Duodenal mucosa (tissue), 2 donors: Measurements from ENCODE around the gene PREP.

Experiments used
- H3K27ac ChIP-seq: one replicate; pipeline ENCODE4 v1.7.0; 2013; ENCODE audit warnings: low read depth, low read length
- H3K27me3 ChIP-seq, 2 donors: one replicate each; pipeline ENCODE4 v1.7.0; 2013; ENCODE audit warnings: low read length in 2 of 2, control low read depth in 1 of 2; ENCODE audit not compliant: insufficient read depth in 2 of 2, control insufficient read depth in 1 of 2
- H3K36me3 ChIP-seq, 2 donors: one replicate each; pipeline ENCODE4 v1.7.0; 2013; ENCODE audit warnings: low read length in 2 of 2, control low read depth in 1 of 2; ENCODE audit not compliant: insufficient read depth in 2 of 2, control insufficient read depth in 1 of 2
- H3K4me1 ChIP-seq, 2 donors: one replicate each; pipeline ENCODE4 v1.7.0; 2013; ENCODE audit warnings: low read length in 2 of 2, control low read depth in 1 of 2; ENCODE audit not compliant: insufficient read depth in 2 of 2, control insufficient read depth in 1 of 2
- H3K4me3 ChIP-seq, 2 donors: one replicate each; pipeline ENCODE4 v1.7.0; 2013; ENCODE audit warnings: low read length in 2 of 2, low read depth in 1 of 2
- H3K9ac ChIP-seq, 2 donors: one replicate each; pipeline ENCODE4 v1.7.0; 2013; ENCODE audit warnings: low read length in 2 of 2, low read depth in 1 of 2
- H3K9me3 ChIP-seq, 2 donors: one replicate each; pipeline ENCODE4 v1.7.0; 2013; ENCODE audit warnings: low read length in 2 of 2, control low read depth in 1 of 2; ENCODE audit not compliant: control insufficient read depth in 1 of 2

Gene PREP

DNA sequence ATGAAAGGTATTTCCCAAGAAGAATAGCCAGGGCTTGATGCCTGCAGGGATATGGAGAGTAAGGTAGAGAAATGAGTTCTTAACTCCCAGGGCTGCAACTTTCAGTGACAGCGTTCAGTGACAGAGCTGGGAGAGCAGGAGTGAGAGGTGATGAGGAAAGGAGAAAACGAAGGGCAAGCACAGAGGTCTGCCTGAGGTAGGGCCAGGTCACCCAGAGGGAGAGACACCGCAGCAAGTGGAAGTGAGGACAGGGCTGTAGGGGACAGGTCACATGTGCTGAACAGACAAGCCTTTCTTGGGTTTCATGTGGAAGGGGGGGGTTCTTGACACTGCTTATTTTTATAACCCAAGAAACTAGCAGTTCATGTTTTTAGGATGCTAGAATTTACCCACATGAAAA, 72.5 kb downstream of the PREP start:
- peaks cover 15 to 17% of the 10 kb centered on the region in 2 donors for H3K4me1 ChIP-seq
- no peak overlapping the region for H3K9ac ChIP-seq
- H3K36me3 ChIP-seq: peaks cover 19 to 62% of the 10 kb centered on the region in 2 donors
- H3K9me3 ChIP-seq: no peaks in the 10 kb centered on the region
- no peak overlapping the region for H3K4me3 ChIP-seq
- no peaks in the 10 kb centered on the region for H3K27me3 ChIP-seq
- H3K27ac ChIP-seq: no peak overlapping the region

DNA sequence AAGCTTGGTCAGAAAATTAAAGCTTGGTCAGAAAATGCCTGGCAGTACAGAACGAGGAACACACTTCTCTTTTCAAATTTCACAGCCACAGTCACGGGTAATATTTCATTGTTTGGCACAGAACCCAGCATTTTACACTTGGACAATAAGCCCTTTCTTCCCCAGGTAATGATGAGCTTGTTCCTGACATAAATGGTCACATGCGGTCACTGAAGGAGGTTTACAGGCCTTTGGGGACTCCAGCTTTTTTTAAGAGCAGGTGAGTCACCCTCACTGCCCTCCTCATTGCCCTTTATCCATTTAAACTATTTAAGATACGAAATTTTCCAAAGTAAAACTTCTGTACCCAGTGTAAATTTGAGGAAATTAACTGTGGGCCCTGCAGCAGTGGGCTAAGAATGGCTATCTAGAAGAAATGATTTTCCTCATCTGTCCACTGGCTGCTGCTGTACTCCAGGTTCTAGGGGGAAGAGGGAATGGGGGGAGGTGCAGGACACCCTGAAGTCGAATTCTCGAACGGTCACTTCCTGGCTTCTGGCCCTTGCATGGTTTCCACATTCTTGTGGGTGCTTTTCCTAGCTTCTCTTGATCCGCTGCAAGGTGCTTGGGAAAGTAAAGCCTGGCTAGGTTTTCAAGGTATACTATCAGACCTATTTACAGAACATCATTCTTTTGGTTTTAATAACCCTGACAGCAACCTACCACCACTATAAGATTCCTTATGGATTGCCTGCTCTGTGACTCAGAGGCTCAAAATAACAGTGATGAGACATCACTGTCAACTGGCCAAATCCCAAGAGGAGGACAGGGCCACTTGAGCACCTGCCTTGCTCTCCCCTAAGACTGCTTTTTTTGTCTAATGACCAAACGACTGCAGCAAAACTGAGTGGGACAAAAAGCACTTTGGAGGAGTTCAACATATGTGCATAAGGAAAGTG, 75.8 kb downstream of the PREP start:
- no peak overlapping the region for H3K4me3 ChIP-seq
- H3K27me3 ChIP-seq: no peaks in the 10 kb centered on the region
- H3K36me3 ChIP-seq: peaks cover 24 to 71% of the 10 kb centered on the region in 2 donors
- no peak overlapping the region for H3K9ac ChIP-seq
- peaks cover 15 to 17% of the 10 kb centered on the region in 2 donors for H3K4me1 ChIP-seq
- H3K27ac ChIP-seq: no peak overlapping the region
- H3K9me3 ChIP-seq: no peaks in the 10 kb centered on the region

DNA sequence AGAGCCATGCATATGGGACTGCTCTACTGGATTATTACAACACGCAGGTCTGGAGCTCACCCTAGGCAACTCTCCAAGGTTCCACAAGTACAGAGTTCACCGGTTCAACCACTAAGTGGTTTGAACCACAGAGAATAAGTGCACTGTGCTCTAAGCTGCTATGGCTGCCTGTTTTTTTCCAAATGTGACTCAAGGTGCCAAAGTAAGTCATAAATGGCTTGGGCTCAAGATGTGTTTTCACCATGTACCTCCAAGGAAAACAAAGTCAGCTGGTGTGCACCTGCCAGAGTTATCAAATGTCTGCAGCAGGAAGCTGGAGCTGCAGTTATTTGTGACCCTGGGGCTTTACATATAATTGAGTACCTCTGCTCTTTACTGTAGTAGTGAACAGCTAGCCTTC, 76.7 kb downstream of the PREP start:
- Histone ChIP-seq H3K4me1 (peaks cover 15 to 17% of the 10 kb centered on the region in 2 donors), H3K27me3 (no peaks in the 10 kb centered on the region), H3K9ac (no peak overlapping the region), H3K4me3 (no peak overlapping the region), H3K36me3 (peaks cover 21 to 70% of the 10 kb centered on the region in 2 donors), H3K27ac (no peak overlapping the region), H3K9me3 (no peaks in the 10 kb centered on the region)

DNA sequence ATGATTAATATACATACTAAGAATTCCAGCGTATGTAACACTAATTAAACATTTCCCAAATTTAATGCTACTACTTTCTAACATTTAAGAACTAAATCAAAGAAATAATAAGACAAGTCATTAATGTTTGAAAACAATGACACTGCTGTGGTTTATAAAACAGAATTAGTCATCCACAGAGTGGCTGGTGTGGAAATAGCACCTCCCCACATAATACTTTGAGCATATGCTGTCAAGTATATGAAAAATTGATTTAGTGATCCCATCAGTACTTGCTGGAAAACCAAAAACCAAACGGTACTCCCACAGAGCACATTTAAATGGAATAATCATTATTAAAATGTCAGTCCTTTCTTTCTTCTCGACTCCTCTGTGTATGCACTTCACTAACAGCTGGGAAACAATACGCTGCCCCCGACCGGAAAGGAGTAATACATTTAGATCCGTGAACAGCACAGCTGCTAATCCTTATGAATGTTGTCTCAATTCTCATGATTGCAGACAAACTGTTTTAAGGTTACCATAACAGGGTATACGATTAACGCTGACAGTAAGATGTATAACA, 78.4 kb downstream of the PREP start:
- Histone ChIP-seq H3K27me3 (no peaks in the 10 kb centered on the region), H3K27ac (no peak overlapping the region), H3K9me3 (no peaks in the 10 kb centered on the region), H3K9ac (no peak overlapping the region), H3K4me1 (peaks cover 15 to 17% of the 10 kb centered on the region in 2 donors), H3K4me3 (no peak overlapping the region), H3K36me3 (peaks cover 20 to 72% of the 10 kb centered on the region in 2 donors)

DNA sequence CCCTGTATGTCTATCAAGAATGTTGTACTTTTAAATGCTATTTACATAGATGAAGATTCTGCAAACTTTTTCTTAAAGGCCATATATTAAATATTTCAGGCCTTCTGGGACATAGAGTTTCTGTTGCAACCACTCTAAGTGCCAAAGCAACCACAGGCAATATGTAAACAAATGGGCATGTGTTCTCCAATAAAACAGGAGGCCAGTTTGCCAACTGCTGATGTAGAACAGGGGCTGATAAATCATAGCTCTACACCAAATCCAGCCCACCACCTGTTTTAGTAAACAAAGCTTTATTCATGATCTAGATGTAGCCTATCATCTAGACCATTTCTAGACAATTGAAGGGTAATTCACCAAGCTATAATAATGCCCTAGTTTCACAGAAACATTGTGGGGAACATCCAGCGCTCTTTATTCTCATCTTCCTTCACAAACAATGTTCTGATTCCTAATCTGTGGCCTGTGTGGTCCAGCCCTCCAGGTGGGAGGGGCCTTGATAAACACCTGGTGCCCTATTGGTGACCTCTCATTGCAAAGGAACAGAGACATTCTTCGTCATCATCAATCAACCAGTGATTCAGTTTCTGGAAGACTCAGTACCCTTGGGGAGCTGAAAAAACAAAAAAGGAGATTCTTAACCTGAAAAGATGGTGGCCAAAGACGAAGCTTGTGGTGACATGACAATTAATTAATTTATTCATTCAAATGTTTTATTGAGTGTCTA, 80.2 kb downstream of the PREP start:
- Histone ChIP-seq H3K4me1 (peaks cover 14 to 15% of the 10 kb centered on the region in 2 donors), H3K27ac (no peak overlapping the region), H3K9ac (no peak overlapping the region), H3K4me3 (no peak overlapping the region), H3K9me3 (no peaks in the 10 kb centered on the region), H3K27me3 (no peaks in the 10 kb centered on the region), H3K36me3 (peaks cover 13 to 70% of the 10 kb centered on the region in 2 donors)

DNA sequence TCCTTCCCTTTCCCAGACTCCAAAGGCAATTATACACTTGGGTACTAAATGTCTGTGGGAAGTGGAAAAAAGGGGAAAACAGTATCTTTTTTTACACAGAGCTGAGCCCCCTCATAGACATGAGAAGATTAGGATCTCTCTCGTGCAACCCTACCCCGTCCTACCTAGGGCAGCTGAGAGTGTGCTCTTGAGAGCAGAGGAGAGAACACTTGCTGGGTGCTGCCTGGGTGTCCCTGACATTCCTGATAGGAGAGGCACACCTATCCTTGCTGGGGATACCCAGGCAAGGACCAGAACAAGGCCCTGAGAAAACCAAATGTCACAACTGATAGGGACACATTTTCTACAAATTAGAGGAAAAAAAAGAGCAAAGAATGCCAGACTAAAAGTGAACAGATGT, 81.2 kb downstream of the PREP start:
- Histone ChIP-seq H3K4me3 (no peak overlapping the region), H3K27me3 (no peaks in the 10 kb centered on the region), H3K36me3 (peaks cover 17 to 64% of the 10 kb centered on the region in 2 donors), H3K27ac (no peak overlapping the region), H3K9me3 (no peaks in the 10 kb centered on the region), H3K4me1 (peaks cover 6 to 7% of the 10 kb centered on the region in 2 donors), H3K9ac (no peak overlapping the region)

DNA sequence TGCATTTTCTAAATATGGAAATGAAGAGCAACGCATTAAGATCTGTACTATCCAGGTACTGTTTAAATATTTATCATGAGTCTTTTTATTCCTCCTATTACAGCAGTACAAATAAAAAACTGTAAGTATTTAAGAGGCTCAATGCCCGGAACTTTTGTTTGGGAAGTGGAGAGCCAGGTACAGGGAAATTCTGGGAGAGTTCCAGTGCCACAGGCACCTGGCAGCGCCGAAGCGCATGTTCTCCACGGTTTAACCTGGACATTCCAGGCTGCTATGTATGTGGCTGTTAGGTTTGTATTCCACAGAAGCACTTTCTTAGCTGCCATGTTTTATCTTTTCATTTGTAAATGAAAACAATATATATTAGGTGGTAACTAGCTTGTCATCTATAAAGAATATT, 81.7 kb downstream of the PREP start:
- peaks cover under 1 to 1% of the 10 kb centered on the region in 2 donors for H3K4me1 ChIP-seq
- no peaks in the 10 kb centered on the region for H3K27me3 ChIP-seq
- peaks cover 17 to 65% of the 10 kb centered on the region in 2 donors for H3K36me3 ChIP-seq
- no peak overlapping the region for H3K4me3 ChIP-seq
- H3K9me3 ChIP-seq: no peaks in the 10 kb centered on the region
- no peak overlapping the region for H3K27ac ChIP-seq
- H3K9ac ChIP-seq: no peak overlapping the region

DNA sequence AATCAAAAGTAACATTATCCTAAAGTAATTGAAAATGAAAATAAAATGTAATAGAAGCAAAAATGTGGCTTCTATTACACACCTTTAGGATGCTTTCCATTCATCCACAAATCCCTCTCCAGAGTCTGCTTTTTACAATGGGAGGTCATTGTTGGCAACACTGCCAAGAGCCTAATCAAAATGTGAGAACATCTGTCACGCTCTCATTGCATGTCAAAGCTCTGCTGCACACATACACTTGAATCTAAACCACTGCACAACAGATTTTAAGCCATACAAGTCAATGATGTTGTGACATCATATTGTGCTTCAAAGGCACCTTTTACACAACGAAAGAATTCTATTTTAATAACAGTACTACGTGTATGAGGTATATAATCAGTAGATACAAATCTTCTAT, 82.1 kb downstream of the PREP start:
- Histone ChIP-seq H3K27me3 (no peaks in the 10 kb centered on the region), H3K27ac (no peak overlapping the region), H3K36me3 (peaks cover 17 to 70% of the 10 kb centered on the region in 2 donors), H3K4me1 (no peaks in the 10 kb centered on the region), H3K4me3 (no peak overlapping the region), H3K9ac (no peak overlapping the region), H3K9me3 (no peaks in the 10 kb centered on the region)

DNA sequence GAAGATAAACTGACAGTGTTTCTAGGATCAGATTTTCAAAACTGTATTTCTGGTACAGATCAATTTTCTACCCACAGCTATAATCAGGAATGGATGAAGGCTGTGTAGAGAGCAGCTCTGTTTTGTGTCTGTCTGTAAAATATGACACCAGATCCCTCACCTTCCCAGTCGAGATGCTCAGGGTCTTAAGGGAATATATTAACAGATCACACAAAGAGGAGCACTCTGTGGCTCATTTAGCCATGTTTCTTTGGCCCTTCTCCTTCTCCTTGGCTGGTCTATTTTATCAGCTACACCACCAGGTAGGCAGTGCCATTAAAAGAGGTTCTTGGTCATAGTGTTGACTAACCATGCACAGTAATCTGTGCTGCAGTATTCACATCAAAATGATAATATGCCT, 82.6 kb downstream of the PREP start:
- H3K36me3 ChIP-seq: peaks cover 17 to 73% of the 10 kb centered on the region in 2 donors
- no peak overlapping the region for H3K9ac ChIP-seq
- no peaks in the 10 kb centered on the region for H3K4me1 ChIP-seq
- no peak overlapping the region for H3K27ac ChIP-seq
- H3K27me3 ChIP-seq: no peaks in the 10 kb centered on the region
- H3K4me3 ChIP-seq: no peak overlapping the region
- no peaks in the 10 kb centered on the region for H3K9me3 ChIP-seq

DNA sequence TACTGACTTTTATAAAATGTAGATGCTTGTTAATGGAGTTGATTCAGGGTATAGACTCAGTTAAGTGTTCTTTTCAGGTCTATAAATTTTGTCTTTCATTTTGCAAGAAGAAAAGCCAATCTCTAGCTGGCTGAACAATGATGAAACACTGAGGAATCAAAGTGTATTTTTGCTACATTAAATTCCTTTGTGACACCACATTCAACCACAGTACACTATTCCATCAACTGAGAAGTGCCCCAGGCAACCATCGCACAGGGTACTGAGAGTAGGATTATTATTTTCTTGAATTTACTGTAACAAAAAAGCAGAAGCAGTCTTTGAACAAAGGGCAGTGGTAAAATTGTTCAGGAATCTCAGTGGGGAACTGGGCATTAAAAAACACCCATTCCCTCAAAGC, 83.6 kb downstream of the PREP start:
- Histone ChIP-seq H3K4me3 (no peak overlapping the region), H3K4me1 (no peaks in the 10 kb centered on the region), H3K27ac (no peak overlapping the region), H3K9me3 (no peaks in the 10 kb centered on the region), H3K27me3 (no peaks in the 10 kb centered on the region), H3K36me3 (peaks cover 17 to 68% of the 10 kb centered on the region in 2 donors), H3K9ac (no peak overlapping the region)
